ENCODE results near the gene SCML2.

Gene SCML2

GRCh38 chrX:18368402-18368801, 13.9 kb upstream of the SCML2 start:
- no peak for TF ChIP-seq CTCF (IDR thresholded peaks at IDR 0.05; ENCODE audit: extremely low read depth, insufficient read depth, missing control alignments)
- in situ Hi-C loops (cut with MboI; ENCODE audit: low pct_unique_long_range_greater_than_20kb, low sequenced_read_pairs, unreplicated experiment), result no loop called here
- DNase-seq (ENCODE audit: low spot score), result no peak

GRCh38 chrX:18360867-18361266, 6.4 kb upstream of the SCML2 start:
- DNase-seq (ENCODE audit: low spot score), result no peak
- in situ Hi-C loops (cut with MboI; ENCODE audit: low pct_unique_long_range_greater_than_20kb, low sequenced_read_pairs, unreplicated experiment), result no loop called here
- no peak for TF ChIP-seq CTCF (IDR thresholded peaks at IDR 0.05; ENCODE audit: extremely low read depth, insufficient read depth, missing control alignments)

- TF ChIP-seq CTCF (IDR thresholded peaks at IDR 0.05; ENCODE audit: extremely low read depth, insufficient read depth, missing control alignments), result no peak
- DNase-seq (ENCODE audit: low spot score), result no peak
- in situ Hi-C loops (cut with MboI; ENCODE audit: low pct_unique_long_range_greater_than_20kb, low sequenced_read_pairs, unreplicated experiment), result no loop called here
These were observed 538 bp downstream of the SCML2 start for GRCh38 chrX:18353931-18354368.

- no peak for DNase-seq (ENCODE audit: low spot score)
- in situ Hi-C loops (cut with MboI; ENCODE audit: low pct_unique_long_range_greater_than_20kb, low sequenced_read_pairs, unreplicated experiment), result no loop called here
- TF ChIP-seq CTCF (IDR thresholded peaks at IDR 0.05; ENCODE audit: extremely low read depth, insufficient read depth, missing control alignments), result no peak
These were observed 2.7 kb downstream of the SCML2 start for GRCh38 chrX:18351784-18352183.

GRCh38 chrX:18348047-18348446, 6.4 kb downstream of the SCML2 start:
- in situ Hi-C loops (cut with MboI; ENCODE audit: low pct_unique_long_range_greater_than_20kb, low sequenced_read_pairs, unreplicated experiment), result no loop called here
- no peak for TF ChIP-seq CTCF (IDR thresholded peaks at IDR 0.05; ENCODE audit: extremely low read depth, insufficient read depth, missing control alignments)
- DNase-seq (ENCODE audit: low spot score), result no peak

GRCh38 chrX:18309401-18309800, 45.1 kb downstream of the SCML2 start:
- in situ Hi-C loops (cut with MboI; ENCODE audit: low pct_unique_long_range_greater_than_20kb, low sequenced_read_pairs, unreplicated experiment), result no loop called here
- DNase-seq (ENCODE audit: low spot score), result no peak
- no peak for TF ChIP-seq CTCF (IDR thresholded peaks at IDR 0.05; ENCODE audit: extremely low read depth, insufficient read depth, missing control alignments)

- TF ChIP-seq CTCF (IDR thresholded peaks at IDR 0.05; ENCODE audit: extremely low read depth, insufficient read depth, missing control alignments), result no peak
- in situ Hi-C loops (cut with MboI; ENCODE audit: low pct_unique_long_range_greater_than_20kb, low sequenced_read_pairs, unreplicated experiment), result no loop called here
- DNase-seq (ENCODE audit: low spot score), result no peak
These were observed 57.2 kb downstream of the SCML2 start for GRCh38 chrX:18297251-18297650.
